Osteoblast (primary cell): ENCODE results near the gene LEFTY2. TPM values are rescaled to one million over a fixed set of nuclear protein-coding genes. Genes with fewer than 3 reads are reported as not detected.

Experiments used
- DNase-seq: peaks from one replicate; pipeline ENCODE4 v3.0.0; 2011; ENCODE audit warnings: low spot score, mixed read lengths; ENCODE audit not compliant: insufficient read length; ENCODE audit errors: missing footprints
- H2AFZ ChIP-seq: 2 replicates; pipeline ENCODE4 v1.6.0; 2011; ENCODE audit warnings: mild to moderate bottlenecking, low read length
- H3K27ac ChIP-seq: 2 replicates; pipeline ENCODE4 v1.5.1; 2011; ENCODE audit warnings: mild to moderate bottlenecking, low read depth, low read length, moderate library complexity
- H3K27me3 ChIP-seq: 2 replicates; pipeline ENCODE4 v1.6.0; 2012; ENCODE audit warnings: mild to moderate bottlenecking, control low read depth, inconsistent platforms, low read length, moderate library complexity; ENCODE audit not compliant: insufficient read depth
- H3K36me3 ChIP-seq: 2 replicates; pipeline ENCODE4 v1.5.1; 2011; ENCODE audit warnings: mild to moderate bottlenecking, low read length, control low read depth, moderate library complexity; ENCODE audit not compliant: insufficient read depth
- H3K4me1 ChIP-seq: 2 replicates; pipeline ENCODE4 v1.5.1; 2011; ENCODE audit warnings: mild to moderate bottlenecking, low read length, control low read depth, moderate library complexity; ENCODE audit not compliant: insufficient read depth
- H3K4me2 ChIP-seq: 2 replicates; pipeline ENCODE4 v1.6.0; 2011; ENCODE audit warnings: mild to moderate bottlenecking, low read length; ENCODE audit not compliant: insufficient read depth
- H3K4me3 ChIP-seq: fragments of 200-600 bp; sonication (generic); 3 replicates; pipeline ENCODE4 v1.5.1; 2012; ENCODE audit warnings: mild to moderate bottlenecking, low read length, inconsistent platforms; ENCODE audit not compliant: insufficient read depth
- H3K79me2 ChIP-seq: 2 replicates; pipeline ENCODE4 v1.6.0; 2012; ENCODE audit warnings: mild to moderate bottlenecking, low read length, control low read depth, inconsistent platforms; ENCODE audit not compliant: insufficient read depth
- H3K9me3 ChIP-seq: 2 replicates; pipeline ENCODE4 v1.5.1; 2011; ENCODE audit warnings: low read depth, low read length, control low read depth
- H4K20me1 ChIP-seq: 2 replicates; pipeline ENCODE4 v1.6.0; 2012; ENCODE audit warnings: mild to moderate bottlenecking, low read length, control low read depth; ENCODE audit not compliant: insufficient read depth
- total RNA-seq: library from RNA; depleted of rRNA; stranded (reverse); fragments of >200 nt; gene quantifications from 2 replicates; pipeline ENCODE4 v1.2.3, GENCODE V29; 2012
- TF ChIP-seq, protein P1 (sequence below): IDR thresholded peaks from 2 replicates; pipeline ENCODE4 v1.5.1; 2011; ENCODE audit warnings: mild to moderate bottlenecking, low read depth, low read length, moderate library complexity; ENCODE audit errors: extremely low read depth

Gene LEFTY2
- total RNA-seq, 1 donor = not detected

DNA sequence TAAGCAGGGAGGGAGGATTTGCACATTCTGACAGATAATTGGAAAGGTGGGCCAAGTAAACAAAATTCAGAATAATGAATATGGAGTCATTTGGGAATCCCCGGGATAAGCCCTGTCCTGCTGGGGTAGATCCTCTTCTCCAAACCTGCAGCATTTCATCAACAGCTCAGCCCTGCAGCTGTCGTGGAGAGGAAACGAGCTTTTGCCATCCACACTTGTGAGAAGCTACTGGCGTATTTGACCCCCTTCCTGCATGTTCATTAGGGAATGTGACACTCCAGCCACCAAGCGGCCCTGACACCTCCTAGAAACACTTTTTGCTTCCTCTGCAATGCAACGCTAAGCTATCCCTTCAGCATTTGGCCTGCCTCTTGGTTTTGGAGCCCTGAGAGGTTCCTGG lies 8.0 kb upstream of the LEFTY2 start:
- Histone ChIP-seq H3K9me3 (no peaks in the 10 kb centered on the region), H3K27ac (no peak overlapping the region), H4K20me1 (no peaks in the 10 kb centered on the region), H2AFZ (no peak overlapping the region), H3K4me3 (no peak overlapping the region), H3K36me3 (no peaks in the 10 kb centered on the region), H3K27me3 (peaks cover 22% of the 10 kb centered on the region), H3K4me2 (no peak overlapping the region), H3K79me2 (no peaks in the 10 kb centered on the region), H3K4me1 (no peaks in the 10 kb centered on the region)
- TF ChIP-seq, protein P1, sequence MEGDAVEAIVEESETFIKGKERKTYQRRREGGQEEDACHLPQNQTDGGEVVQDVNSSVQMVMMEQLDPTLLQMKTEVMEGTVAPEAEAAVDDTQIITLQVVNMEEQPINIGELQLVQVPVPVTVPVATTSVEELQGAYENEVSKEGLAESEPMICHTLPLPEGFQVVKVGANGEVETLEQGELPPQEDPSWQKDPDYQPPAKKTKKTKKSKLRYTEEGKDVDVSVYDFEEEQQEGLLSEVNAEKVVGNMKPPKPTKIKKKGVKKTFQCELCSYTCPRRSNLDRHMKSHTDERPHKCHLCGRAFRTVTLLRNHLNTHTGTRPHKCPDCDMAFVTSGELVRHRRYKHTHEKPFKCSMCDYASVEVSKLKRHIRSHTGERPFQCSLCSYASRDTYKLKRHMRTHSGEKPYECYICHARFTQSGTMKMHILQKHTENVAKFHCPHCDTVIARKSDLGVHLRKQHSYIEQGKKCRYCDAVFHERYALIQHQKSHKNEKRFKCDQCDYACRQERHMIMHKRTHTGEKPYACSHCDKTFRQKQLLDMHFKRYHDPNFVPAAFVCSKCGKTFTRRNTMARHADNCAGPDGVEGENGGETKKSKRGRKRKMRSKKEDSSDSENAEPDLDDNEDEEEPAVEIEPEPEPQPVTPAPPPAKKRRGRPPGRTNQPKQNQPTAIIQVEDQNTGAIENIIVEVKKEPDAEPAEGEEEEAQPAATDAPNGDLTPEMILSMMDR = no peak
- no peak for DNase-seq

DNA sequence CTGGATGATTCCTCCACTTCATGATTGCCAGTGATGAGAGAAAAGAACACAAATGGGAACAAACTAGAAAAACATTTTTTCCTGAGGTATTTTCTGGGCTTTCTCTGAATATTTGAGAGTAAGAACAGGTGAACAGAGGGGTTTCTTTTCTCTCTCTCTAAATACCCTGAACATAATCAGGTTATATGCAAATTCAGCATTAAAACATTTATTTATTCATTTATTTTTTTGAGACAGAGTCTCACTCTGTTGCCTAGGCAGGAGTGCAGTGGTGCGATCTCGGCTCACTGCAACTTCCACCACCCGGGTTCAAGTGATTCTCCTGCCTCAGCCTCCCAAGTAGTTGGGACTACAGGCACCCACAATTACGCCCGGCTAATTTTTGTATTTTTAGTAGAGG lies 5.8 kb upstream of the LEFTY2 start:
- H3K79me2 ChIP-seq = no peaks in the 10 kb centered on the region
- TF ChIP-seq, protein P1 = no peak
- H3K4me3 ChIP-seq = no peak overlapping the region
- peaks cover 22% of the 10 kb centered on the region for H3K27me3 ChIP-seq
- no peak overlapping the region for H3K4me2 ChIP-seq
- DNase-seq = no peak
- no peaks in the 10 kb centered on the region for H3K36me3 ChIP-seq
- H3K9me3 ChIP-seq = no peaks in the 10 kb centered on the region
- H2AFZ ChIP-seq = no peak overlapping the region
- no peaks in the 10 kb centered on the region for H4K20me1 ChIP-seq
- no peak overlapping the region for H3K27ac ChIP-seq
- no peaks in the 10 kb centered on the region for H3K4me1 ChIP-seq

DNA sequence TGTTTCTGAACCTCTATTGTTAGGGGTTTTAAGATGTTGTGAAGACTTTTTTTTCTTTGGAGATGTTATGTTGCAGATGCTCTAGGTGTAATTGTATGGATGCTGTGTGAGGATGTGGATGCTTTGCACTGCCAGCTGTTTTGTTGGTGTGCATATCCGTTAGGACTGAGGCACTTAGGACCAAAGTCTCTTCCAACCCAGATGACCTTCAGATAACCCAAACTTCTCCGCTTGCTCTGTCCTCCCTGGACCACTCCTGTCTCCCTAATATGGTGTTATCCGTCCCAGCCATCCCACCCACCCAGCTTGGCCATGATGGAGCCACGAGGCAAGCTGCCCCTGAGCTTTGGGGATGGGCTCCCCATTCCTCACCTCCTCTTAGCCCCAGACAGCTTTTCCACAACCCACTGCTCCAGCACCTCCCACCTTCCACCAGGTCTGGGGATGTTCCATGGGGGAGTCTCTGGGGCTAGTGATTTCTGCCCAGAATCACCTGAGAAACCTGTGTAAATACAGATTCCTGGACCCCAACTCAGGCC lies 5.1 kb upstream of the LEFTY2 start:
- Histone ChIP-seq H3K27me3 (peaks cover 22% of the 10 kb centered on the region), H3K4me3 (no peak overlapping the region), H3K36me3 (no peaks in the 10 kb centered on the region), H2AFZ (no peak overlapping the region), H4K20me1 (no peaks in the 10 kb centered on the region), H3K4me2 (no peak overlapping the region), H3K9me3 (no peaks in the 10 kb centered on the region), H3K27ac (no peak overlapping the region), H3K79me2 (no peaks in the 10 kb centered on the region), H3K4me1 (no peaks in the 10 kb centered on the region)
- no peak for DNase-seq
- TF ChIP-seq, protein P1 = no peak

DNA sequence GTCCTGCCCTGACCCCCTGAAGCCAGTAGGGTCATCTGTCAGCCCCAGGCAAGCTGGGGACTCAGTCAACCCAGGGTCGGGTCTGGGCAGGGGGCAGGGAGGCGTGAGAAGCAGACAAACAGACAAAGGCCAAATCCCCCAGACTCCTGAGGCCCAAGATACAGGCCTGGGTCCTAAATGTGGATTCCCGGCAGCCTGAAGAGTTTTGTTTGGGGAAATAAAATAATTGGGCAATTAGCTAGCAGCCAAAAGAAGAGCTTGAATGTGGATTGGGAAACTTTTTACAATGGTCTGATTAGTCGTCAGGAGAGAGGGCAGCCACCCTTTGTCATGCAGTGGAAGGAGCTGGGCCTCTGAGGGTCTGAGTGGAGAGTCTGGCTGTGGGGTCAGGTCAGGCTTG lies 4.5 kb upstream of the LEFTY2 start:
- Histone ChIP-seq H3K79me2 (no peaks in the 10 kb centered on the region), H3K36me3 (no peaks in the 10 kb centered on the region), H3K27ac (no peak overlapping the region), H3K4me1 (no peaks in the 10 kb centered on the region), H3K4me2 (no peak overlapping the region), H3K27me3 (peaks cover 22% of the 10 kb centered on the region), H3K4me3 (no peak overlapping the region), H3K9me3 (no peaks in the 10 kb centered on the region), H4K20me1 (no peaks in the 10 kb centered on the region), H2AFZ (no peak overlapping the region)
- DNase-seq = no peak
- TF ChIP-seq, protein P1 = no peak
